ENCODE data around the gene DPP3. TPM values are rescaled to one million over a fixed set of nuclear protein-coding genes. Genes with fewer than 3 reads are reported as not detected.

The DPP3 gene
- total and polyA plus RNA-seq, 12 donors, result 6.2 to 28.9 (median 14.7) TPM

DNA sequence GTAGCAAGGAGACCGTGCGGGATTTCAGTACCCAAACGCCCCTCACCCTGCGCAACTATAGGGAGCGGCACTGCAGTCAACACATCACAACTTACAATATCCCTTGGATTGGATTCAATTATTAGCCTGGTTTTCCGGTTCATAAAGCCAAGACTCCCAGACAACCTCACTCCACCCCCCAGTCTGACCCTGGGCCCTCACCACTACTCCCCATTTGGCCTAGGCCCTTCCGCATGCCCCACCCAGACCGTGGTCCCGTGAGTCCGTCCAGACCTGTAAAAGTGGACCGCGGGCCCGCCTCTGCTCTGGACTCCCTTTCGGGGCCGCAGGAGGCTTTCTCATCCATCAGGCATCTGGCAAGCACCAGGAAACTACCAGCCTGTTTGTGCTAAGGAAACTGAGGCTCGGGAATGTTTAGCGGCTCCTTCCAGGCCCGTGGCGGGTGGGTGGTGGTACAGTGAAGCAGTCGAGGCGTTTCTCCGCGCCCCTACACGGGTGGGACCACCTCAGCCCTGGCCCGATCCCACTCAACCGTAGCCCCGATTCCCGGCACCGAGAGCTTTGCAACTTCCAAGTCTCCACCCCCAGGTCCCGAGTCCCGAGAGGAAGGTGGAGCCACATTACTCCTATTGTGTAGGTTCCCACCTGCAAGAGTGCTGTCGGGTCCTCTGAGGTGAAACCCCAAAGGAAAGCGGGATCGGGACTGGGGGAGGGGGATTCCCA is 679 bp upstream of the DPP3 start:
- ATAC-seq (peak; percentile 23 to 53 (median 33)), DNase-seq (peak; percentile 40 to 47)
- Histone ChIP-seq H3K27ac (peak overlapping the region; percentile 67 to 96 (median 92)), H3K9me3 (no peaks in the 10 kb centered on the region), H3K27me3 (no peaks in the 10 kb centered on the region), H3K36me3 (peaks cover 0 to 43% (median 0%) of the 10 kb centered on the region in 9 donors), H3K4me3 (peak overlapping the region; percentile 68 to 98 (median 77)), H3K4me1 (peaks cover 0 to 22% (median 17%) of the 10 kb centered on the region in 9 donors)
- TF ChIP-seq, protein P1, sequence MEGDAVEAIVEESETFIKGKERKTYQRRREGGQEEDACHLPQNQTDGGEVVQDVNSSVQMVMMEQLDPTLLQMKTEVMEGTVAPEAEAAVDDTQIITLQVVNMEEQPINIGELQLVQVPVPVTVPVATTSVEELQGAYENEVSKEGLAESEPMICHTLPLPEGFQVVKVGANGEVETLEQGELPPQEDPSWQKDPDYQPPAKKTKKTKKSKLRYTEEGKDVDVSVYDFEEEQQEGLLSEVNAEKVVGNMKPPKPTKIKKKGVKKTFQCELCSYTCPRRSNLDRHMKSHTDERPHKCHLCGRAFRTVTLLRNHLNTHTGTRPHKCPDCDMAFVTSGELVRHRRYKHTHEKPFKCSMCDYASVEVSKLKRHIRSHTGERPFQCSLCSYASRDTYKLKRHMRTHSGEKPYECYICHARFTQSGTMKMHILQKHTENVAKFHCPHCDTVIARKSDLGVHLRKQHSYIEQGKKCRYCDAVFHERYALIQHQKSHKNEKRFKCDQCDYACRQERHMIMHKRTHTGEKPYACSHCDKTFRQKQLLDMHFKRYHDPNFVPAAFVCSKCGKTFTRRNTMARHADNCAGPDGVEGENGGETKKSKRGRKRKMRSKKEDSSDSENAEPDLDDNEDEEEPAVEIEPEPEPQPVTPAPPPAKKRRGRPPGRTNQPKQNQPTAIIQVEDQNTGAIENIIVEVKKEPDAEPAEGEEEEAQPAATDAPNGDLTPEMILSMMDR (IDR thresholded peaks at IDR 0.05), result no peak
- intact Hi-C loops (cut with DNase I), result loop anchor here in 2 of 10 donors (2.0 to 5.0 kb wide), 2 partner anchors 71 to 72 kb away; no protein-coding TSS in a partner anchor
- 1 to 3% methylated on average over 34 of the region's 34 CpGs for WGBS, 2 donors

DNA sequence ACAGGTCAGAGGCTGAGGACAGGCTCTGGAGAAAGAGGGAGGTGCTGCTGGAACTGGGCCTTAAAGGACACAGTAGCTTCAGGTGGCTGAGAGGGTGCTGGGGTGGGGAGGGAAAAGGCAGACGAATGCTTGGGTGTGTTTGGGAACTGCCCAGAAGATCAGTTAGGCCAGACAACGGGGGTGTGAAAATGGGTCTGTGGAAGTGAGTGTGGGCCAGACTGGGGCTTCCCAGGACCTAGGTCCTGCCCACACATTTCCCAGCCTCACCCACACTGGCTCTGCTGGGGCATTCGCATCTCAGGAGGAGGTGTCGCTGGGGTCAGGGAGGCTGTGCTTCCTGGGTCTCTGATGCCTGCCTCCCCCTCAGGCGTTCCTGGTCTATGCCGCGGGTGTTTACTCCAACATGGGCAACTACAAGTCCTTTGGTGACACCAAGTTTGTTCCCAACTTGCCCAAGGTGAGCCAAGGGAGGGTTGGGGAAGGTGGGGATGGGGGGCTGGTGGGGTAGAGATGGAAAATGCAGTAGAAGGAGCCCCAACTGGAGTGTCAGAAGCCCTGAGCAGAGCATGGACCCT is 4.7 kb downstream of the DPP3 start:
- no peak overlapping the region for H3K27ac ChIP-seq
- intact Hi-C loops (cut with DNase I), result no loop called here
- peaks cover 0 to 70% (median 0%) of the 10 kb centered on the region in 9 donors for H3K36me3 ChIP-seq
- no peak for ATAC-seq
- peaks cover 0 to 9% (median 7%) of the 10 kb centered on the region in 9 donors for H3K4me1 ChIP-seq
- H3K9me3 ChIP-seq, result no peaks in the 10 kb centered on the region
- TF ChIP-seq, protein P1 (IDR thresholded peaks at IDR 0.05), result no peak
- H3K4me3 ChIP-seq, result no peak overlapping the region
- DNase-seq, result no peak
- H3K27me3 ChIP-seq, result no peaks in the 10 kb centered on the region
- 86 to 92% methylated on average over 7 of the region's 7 CpGs for WGBS, 2 donors

DNA sequence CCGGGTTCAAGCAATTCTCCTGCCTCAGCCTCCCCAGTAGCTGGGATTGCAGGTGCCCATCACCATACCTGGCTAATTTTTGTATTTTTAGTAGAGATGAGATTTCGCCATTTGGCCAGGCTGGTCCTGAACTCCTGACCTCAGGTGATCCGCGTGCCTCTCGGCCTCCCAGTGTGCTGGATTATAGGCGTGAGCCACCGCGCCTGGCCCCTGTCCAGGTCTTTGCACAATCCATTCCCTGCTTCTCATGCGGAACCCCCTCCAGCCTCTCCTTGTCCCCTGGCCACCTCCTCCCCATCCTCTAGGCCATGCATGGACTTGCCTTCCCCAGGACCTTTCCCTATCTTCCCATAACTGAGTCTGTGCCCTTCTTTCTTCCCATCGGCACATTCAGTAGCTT is 8.7 kb downstream of the DPP3 start:
- intact Hi-C loops (cut with DNase I), result no loop called here
- ATAC-seq (no peak), DNase-seq (no peak)
- 93% methylated on average over 10 of the region's 10 CpGs for WGBS, 2 donors
- no peaks in the 10 kb centered on the region for H3K4me1 ChIP-seq
- H3K9me3 ChIP-seq, result no peaks in the 10 kb centered on the region
- no peaks in the 10 kb centered on the region for H3K27me3 ChIP-seq
- no peak overlapping the region for H3K27ac ChIP-seq
- TF ChIP-seq, protein P1 (IDR thresholded peaks at IDR 0.05), result no peak
- H3K4me3 ChIP-seq, result no peak overlapping the region
- H3K36me3 ChIP-seq, result peaks cover 0 to 89% (median 0%) of the 10 kb centered on the region in 9 donors

DNA sequence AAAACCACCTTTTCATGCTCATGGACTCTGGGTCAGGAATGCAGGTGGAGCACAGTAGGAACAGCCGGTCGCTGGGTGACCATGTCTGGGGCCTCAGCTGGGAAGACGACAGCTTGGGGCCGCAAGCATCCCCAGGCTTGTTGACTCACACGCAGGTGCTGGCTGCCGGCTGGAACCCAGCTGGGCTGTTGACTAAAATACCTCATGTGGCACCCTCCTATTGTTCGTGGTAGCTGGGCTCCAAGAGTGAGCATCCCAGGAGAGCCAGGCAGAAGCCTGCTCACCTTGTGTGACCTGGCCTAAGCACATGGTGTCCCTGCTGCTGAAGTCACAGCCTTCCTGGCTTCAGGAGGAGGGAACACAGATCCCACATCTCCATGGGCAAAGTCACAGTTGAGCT is 9.4 kb downstream of the DPP3 start:
- TF ChIP-seq, protein P1 (IDR thresholded peaks at IDR 0.05), result no peak
- Histone ChIP-seq H3K4me1 (no peaks in the 10 kb centered on the region), H3K27me3 (no peaks in the 10 kb centered on the region), H3K27ac (no peak overlapping the region), H3K36me3 (peaks cover 0 to 92% (median 0%) of the 10 kb centered on the region in 9 donors), H3K4me3 (no peak overlapping the region), H3K9me3 (no peaks in the 10 kb centered on the region)
- ATAC-seq (no peak), DNase-seq (no peak)
- intact Hi-C loops (cut with DNase I), result no loop called here
- 88 to 93% methylated on average over 7 of the region's 7 CpGs for WGBS, 2 donors

Data from heart right ventricle (tissue), 16 donors.